G401.6 (cell line): Measurements from ENCODE around the gene CD300C.
A peak's percentile ranks its signal among the peaks of the same experiment; 100 is the strongest.
"Not testable (repeated sequence)": the region's sequence is repeated elsewhere in the genome, so short reads cannot be mapped to it uniquely, and the experiment has no call there.

Experiments used
- FAIRE-seq: peaks from 2 replicates; lab custom pipeline; 2012; peaks lifted over from hg19 to GRCh38; lab: Jason Lieb, UNC

Gene CD300C

DNA sequence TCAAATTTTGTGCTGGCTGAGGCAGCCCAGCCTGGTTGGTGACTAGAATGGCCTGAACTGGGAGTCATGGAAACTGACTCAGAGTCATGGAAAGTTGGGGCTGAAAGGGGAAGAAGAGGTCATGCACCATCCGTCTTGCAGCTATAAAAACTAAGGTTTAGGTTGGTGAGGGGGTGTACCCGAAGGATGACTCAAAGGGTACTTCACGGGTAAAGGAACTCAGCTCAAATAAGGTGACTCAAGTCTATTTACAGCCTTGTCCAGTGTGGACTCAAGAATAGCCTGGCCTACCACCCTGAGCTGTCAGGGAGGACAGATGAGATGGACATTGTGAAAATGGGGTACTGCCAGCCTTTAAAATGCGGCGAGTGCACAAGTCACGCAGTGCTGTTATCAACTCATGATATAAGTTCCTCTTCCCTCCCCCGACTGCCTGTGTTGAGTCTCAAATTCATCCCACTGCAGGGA lies 33.3 kb downstream of the CD300C start:
- FAIRE-seq, result no peak

DNA sequence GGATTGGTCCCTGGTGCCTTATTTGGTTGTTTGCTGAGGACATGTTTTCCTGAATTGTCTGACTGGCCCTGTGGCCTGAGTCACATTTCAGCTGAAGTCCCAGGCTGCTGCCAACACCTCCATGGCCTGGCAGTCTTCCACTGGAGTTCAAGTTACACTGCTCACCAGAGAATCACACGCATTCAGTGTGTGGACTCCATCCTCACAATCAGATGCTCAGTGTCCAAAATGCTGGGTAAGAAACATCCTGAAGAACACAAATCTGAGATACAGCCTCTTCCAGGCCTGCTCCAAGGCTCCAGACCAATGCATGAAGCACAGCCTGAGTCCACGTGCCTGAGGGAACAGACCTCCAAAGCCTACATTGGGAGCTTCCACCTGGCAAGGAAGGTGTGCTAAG lies 33.9 kb downstream of the CD300C start:
- no peak for FAIRE-seq

DNA sequence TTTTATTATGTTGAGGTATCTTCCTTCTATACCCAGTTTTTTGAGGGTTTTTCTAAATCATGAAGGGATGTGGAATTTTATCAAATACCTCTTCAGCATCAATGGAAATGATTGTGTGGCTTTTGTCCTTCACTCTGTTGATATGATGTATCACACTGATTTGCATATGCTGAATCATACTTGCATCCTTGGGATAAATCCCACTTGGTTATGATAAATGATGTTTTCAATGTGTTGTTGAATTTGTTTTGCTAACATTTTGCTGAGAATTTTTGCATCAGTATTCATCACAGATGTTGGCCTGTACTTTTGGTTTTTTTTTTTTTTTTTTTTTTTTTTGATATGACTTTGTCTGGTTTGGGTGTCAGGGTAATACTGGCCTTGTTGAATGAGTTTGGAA lies 37.8 kb downstream of the CD300C start:
- no peak for FAIRE-seq

DNA sequence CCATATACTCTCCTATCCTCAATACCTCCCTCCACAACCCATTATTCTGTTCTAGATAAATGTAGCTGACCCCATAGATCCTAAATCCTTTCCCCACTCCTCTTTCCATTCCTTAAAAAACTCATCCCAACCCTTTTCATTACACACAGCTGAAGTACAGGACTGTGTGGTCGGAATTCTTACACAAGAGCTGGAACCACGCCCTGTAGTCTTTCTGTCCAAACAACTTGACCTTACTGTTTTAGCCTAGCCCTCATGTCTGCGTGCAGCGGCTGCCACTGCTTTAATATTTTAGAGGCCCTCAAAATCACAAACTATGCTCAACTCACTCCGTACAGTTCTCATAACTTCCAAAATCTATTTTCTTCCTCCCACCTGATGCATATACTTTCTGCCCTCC lies 42.0 kb downstream of the CD300C start:
- not testable (repeated sequence) for FAIRE-seq

DNA sequence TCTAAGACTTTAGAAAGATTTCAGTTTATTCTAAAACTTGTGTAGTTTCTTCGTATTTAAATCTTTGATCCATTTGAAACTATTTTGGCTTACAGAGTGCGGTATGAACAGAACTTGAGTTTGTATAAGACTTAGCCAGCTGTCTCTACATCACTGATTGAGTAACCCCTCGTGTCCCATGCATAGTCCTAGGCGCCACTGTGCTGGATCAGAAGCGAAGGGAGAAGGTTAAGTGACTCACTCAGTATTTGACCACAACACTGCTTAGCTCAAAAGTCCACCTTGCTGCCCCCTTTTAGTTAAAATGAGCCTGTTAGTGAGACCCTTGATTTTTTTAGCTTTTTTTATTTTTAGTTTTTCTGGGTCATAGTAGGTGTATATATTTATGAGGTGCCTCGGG lies 43.1 kb downstream of the CD300C start:
- FAIRE-seq, result no peak

DNA sequence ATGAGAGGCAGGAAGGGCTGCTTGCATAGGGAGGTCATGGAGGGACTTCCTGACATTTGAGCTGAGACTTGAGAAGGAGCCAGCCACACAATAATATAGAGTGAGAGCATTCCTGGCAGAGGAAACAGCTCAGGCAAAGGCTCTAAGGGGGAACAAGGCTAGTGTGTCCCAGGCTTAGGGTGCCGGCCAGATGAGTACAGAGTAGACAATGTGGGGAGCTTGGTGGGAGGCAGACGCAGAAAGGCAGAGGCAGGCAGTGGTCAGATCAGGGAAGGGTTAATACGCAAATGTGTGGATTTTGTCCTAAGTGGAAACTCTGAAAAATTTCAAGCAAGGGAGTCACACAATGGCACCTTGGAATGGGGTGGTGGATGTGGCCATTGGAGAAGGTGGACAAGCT lies 45.9 kb downstream of the CD300C start:
- no peak for FAIRE-seq

DNA sequence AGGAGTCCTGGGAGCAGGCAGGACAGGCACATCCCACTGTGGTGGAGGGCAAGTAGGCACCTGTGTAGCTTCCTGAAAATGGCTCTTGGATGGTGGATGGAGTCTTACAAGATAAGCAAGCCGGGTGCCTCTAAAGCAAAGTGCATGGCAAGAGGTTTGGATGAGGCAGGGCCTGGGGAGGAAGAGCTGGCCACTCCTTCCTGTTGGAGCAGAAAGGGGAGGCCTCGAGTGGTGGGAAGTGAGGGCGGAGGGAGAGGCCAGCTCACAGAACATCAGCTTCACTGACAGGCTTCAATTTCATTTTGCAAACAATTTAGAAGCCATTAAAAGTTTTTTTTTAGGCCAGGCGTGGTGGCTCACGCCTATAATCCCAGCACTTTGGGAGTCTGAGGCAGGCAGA lies 48.4 kb downstream of the CD300C start:
- no peak for FAIRE-seq

DNA sequence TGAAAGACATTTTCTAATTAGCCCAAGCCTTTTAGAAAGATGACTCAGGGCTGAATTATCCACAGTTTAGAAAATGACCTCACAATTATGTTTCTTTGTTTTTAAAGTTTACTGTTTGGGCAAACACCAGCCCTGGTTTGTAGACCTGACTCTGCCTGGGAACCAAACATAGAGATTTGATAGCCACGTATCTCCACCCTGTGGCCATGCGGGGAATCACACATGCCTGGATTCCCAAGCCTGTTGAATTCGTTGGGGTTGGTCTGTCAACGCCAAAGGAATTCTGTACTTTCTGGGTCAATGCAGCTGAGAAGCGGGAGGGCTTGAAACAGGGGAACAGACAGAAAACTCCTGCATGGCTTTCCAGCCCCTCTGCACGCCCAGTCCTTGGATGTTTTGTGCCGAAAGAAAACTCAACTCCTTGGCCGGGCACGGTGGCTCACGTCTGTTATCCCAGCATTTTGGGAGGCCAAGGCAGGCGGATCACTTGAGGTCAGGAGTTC lies 52.5 kb downstream of the CD300C start:
- FAIRE-seq, result peak; percentile 86

DNA sequence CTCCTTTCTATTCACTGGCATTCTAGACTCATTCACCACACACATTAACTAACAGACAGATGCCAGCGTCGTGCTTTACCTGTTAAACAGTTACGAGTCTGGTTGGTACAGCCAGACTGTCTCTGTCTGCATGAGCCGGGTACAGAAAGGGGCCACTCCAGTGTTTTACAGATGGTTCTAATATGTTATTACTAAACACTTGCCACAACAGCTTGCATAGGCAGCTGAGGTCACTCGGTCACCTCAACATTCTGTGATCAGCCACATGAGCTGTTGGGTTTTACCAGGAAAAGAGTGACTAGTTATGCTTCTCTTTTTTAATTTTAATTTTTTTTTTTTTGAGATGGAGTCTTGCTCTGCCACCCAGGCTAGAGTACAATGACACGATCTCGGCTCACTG lies 54.3 kb downstream of the CD300C start:
- no peak for FAIRE-seq
